ENCODE data around the gene ECD. TPM values are rescaled to one million over a fixed set of nuclear protein-coding genes. Genes with fewer than 3 reads are reported as not detected.

Gene ECD
- total and polyA plus RNA-seq, 10 of the 15 experiments (the other 5 are each of a cell fraction or from before 2014, with no cell fraction given) = 27.3 to 61.6 (median 44.0) TPM

DNA sequence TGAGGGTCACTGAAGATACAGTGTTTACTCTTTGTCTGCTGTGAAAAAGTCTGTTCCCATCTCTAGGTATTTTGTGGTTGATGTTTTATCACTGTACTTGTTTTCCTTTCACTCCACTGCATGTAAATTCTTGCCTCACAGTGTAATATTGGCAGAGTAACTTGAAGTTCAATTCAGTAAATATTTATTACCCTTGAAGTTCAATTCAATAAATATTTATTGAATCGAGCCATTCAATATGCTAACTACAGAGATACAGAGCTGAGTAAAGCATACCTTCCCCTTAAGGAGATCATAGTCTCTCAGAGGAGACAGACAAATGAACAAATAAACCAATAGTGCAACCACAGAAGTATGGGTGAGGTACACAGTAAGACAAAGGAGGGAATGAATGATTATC, 48.4 kb downstream of the ECD start:
- ChIA-PET SMC1A (ENCODE audit: uncharacterized antibody, unreplicated experiment) (interaction anchor here (1.4 kb wide), 1 partner anchor 9 kb away, joined by 3 read pairs; the partner anchor contains the start of gene NUDT13), CTCF (interaction anchor here (0.9 to 2.0 kb wide), 3 partner anchors 9 to 40 kb away, joined by 3 to 14 read pairs (median 3); partner anchors contain the start of genes NUDT13 and P4HA1), RAD21 (ENCODE audit: unreplicated experiment) (interaction anchor here (0.6 to 1.4 kb wide), 2 partner anchors 24 to 25 kb away, joined by 3 read pairs; no protein-coding TSS in a partner anchor), POLR2A (interaction anchor here (0.6 to 4.5 kb wide), 4 partner anchors 9 to 281 kb away, joined by 3 to 37 read pairs (median 4); partner anchors contain the start of genes NUDT13 and P4HA1)
- H3K4me2 ChIP-seq (ENCODE audit: control insufficient read depth, insufficient read depth) = no peak overlapping the region
- no peak for DNase-seq (ENCODE audit: low read depth, low spot score)
- peaks cover 20% of the 10 kb centered on the region for H3K4me1 ChIP-seq (ENCODE audit: control insufficient read depth, insufficient read depth, low read length)
- WGBS (ENCODE audit: insufficient coverage, insufficient replicate concordance, low lambda C conversion rate, missing lambda C conversion rate) = 100% methylated on average over 1 of the region's 1 CpG
- peak overlapping the region; percentile 43 for H3K27ac ChIP-seq (ENCODE audit: control insufficient read depth, insufficient read depth)
- ATAC-seq = no peak
- TF ChIP-seq NR2C1 (IDR thresholded peaks at IDR 0.05) = no peak
- TF ChIP-seq ZNF24 (IDR thresholded peaks at IDR 0.05) = peak; percentile 27; the same call in 1 of the 2 replicates
- no peaks in the 10 kb centered on the region for H3K27me3 ChIP-seq (replicated peaks in 1 of 2; ENCODE audit: control insufficient read depth in 2 of 2, insufficient read depth in 2 of 2, low read length in 1 of 2)
- H2AFZ ChIP-seq (ENCODE audit: control insufficient read depth, low read depth, low read length) = no peak overlapping the region
- no peak for FAIRE-seq
- no peak overlapping the region for H3K9ac ChIP-seq (ENCODE audit: control insufficient read depth, insufficient read depth, low read length)
- H3K36me3 ChIP-seq (ENCODE audit: control insufficient read depth in 2 of 2, insufficient read depth in 2 of 2, low read length in 1 of 2) = peaks cover 0 to 8% of the 10 kb centered on the region in 2 experiments; a peak in 1 of 4 replicates
- no peaks in the 10 kb centered on the region for H3K79me2 ChIP-seq (ENCODE audit: control insufficient read depth, insufficient read depth, low read length)
- H3K9me3 ChIP-seq (replicated peaks; ENCODE audit: control insufficient read depth, insufficient read depth, low read length) = no peaks in the 10 kb centered on the region
- intact Hi-C loops (cut with micrococcal nuclease; ENCODE audit: unreplicated experiment) = no loop called here
- no peaks in the 10 kb centered on the region for H4K20me1 ChIP-seq (ENCODE audit: control insufficient read depth, insufficient read depth)
- no TSS peak for BruUV-seq (replicated peaks)
- in situ Hi-C loops (cut with MboI) = no loop called here
- no peak overlapping the region for H3K4me3 ChIP-seq

DNA sequence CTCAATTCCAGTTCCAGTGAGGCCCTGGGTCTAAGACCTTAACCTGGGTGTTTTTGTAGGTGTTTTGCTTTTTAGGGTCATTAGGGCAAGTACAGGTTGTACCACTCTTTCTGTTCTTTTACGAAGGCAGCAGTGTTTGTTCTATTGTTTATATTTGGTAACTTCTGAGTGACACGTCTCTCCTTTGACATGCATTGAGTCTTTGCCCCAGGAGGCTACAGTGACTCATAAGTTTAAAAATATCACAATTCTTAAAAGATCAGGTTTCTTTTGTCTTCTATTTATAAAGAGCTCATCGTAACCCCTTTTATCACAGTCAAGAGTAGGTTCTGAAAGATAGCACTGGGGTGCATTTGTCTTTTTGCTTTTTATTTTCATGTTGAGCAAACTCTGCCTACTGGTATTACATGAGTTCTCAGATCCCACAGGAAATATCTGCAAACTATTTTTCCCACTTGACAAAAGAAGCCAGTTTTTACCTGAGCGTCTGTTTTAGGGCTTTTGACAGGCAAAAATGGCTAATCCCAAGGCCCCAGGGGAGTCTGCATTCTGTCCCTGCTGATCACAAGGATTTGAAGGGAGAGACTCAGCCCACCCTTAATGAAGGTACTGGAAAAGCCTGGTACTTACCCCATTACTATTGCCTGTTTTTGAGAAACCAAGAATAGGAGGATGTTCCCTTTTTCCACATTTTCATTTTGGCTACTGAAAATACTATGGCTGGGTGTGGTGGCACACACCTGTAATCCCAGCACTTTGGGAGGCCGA, 49.6 kb downstream of the ECD start:
- H3K79me2 ChIP-seq (ENCODE audit: control insufficient read depth, insufficient read depth, low read length) = no peaks in the 10 kb centered on the region
- intact Hi-C loops (cut with micrococcal nuclease; ENCODE audit: unreplicated experiment) (no loop called here), in situ Hi-C loops (cut with MboI) (no loop called here)
- ATAC-seq (peak; percentile 89), DNase-seq (ENCODE audit: low read depth, low spot score) (peak; percentile 83), FAIRE-seq (peak; percentile 18)
- POLR2A ChIA-PET = interaction anchor here (0.5 to 4.5 kb wide), 9 partner anchors 18 to 601 kb away, joined by 3 to 37 read pairs (median 3); partner anchors contain the start of gene P4HA1
- BruUV-seq (replicated peaks) = TSS peak; percentile 32
- peak overlapping the region; percentile 48; the same call in 1 of the 2 replicates for H2AFZ ChIP-seq (ENCODE audit: control insufficient read depth, low read depth, low read length)
- H3K27ac ChIP-seq (ENCODE audit: control insufficient read depth, insufficient read depth) = peak overlapping the region; percentile 96
- CTCF ChIA-PET = interaction anchor here (1.0 to 2.0 kb wide), 5 partner anchors 8 to 41 kb away, joined by 3 to 14 read pairs (median 3); partner anchors contain the start of genes NUDT13 and P4HA1
- 9% methylated on average over 5 of the region's 5 CpGs for WGBS (ENCODE audit: insufficient coverage, insufficient replicate concordance, low lambda C conversion rate, missing lambda C conversion rate)
- RAD21 ChIA-PET (ENCODE audit: unreplicated experiment) = interaction anchor here (0.8 to 1.7 kb wide), 5 partner anchors 15 to 41 kb away, joined by 3 to 33 read pairs (median 3); partner anchors contain the start of gene P4HA1
- H3K4me2 ChIP-seq (ENCODE audit: control insufficient read depth, insufficient read depth) = peak overlapping the region; percentile 89
- no peaks in the 10 kb centered on the region for H3K27me3 ChIP-seq (replicated peaks in 1 of 2; ENCODE audit: control insufficient read depth in 2 of 2, insufficient read depth in 2 of 2, low read length in 1 of 2)
- H3K9ac ChIP-seq (ENCODE audit: control insufficient read depth, insufficient read depth, low read length) = peak overlapping the region; percentile 66
- peaks cover 20% of the 10 kb centered on the region for H3K4me1 ChIP-seq (ENCODE audit: control insufficient read depth, insufficient read depth, low read length)
- H3K9me3 ChIP-seq (replicated peaks; ENCODE audit: control insufficient read depth, insufficient read depth, low read length) = no peaks in the 10 kb centered on the region
- SMC1A ChIA-PET (ENCODE audit: uncharacterized antibody, unreplicated experiment) = interaction anchor here (0.9 to 1.6 kb wide), 8 partner anchors 21 to 99 kb away, joined by 3 to 7 read pairs (median 4); partner anchors contain the start of genes FAM149B1 and P4HA1
- no peaks in the 10 kb centered on the region for H4K20me1 ChIP-seq (ENCODE audit: control insufficient read depth, insufficient read depth)
- 0 out of 2 replicates have a peak overlapping the region, but pooled peaks have one; percentile 2 for H3K4me3 ChIP-seq
- peaks cover 0 to 5% of the 10 kb centered on the region in 2 experiments; a peak in 1 of 4 replicates for H3K36me3 ChIP-seq (ENCODE audit: control insufficient read depth in 2 of 2, insufficient read depth in 2 of 2, low read length in 1 of 2)
- TF ChIP-seq, protein P1, sequence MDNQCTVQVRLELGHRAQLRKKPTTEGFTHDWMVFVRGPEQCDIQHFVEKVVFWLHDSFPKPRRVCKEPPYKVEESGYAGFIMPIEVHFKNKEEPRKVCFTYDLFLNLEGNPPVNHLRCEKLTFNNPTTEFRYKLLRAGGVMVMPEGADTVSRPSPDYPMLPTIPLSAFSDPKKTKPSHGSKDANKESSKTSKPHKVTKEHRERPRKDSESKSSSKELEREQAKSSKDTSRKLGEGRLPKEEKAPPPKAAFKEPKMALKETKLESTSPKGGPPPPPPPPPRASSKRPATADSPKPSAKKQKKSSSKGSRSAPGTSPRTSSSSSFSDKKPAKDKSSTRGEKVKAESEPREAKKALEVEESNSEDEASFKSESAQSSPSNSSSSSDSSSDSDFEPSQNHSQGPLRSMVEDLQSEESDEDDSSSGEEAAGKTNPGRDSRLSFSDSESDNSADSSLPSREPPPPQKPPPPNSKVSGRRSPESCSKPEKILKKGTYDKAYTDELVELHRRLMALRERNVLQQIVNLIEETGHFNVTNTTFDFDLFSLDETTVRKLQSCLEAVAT (IDR thresholded peaks at IDR 0.05) = 0 out of 2 replicates have a peak, but pooled peaks have one; percentile 28
- TF ChIP-seq ZBED1 (IDR thresholded peaks at IDR 0.05; ENCODE audit: borderline replicate concordance) (0 out of 2 replicates have a peak, but pooled peaks have one; percentile 66), PML (IDR thresholded peaks at IDR 0.05; ENCODE audit: low read length) (0 out of 2 replicates have a peak, but pooled peaks have one; percentile 41), MYC (IDR thresholded peaks at IDR 0.05; ENCODE audit: insufficient read depth, insufficient read length, insufficient replicate concordance, low read length, severe bottlenecking) (no peak), NR2F1 (conservative IDR thresholded peaks at IDR 0.05) (peak; percentile 93)
- TF ChIP-seq, protein P2, sequence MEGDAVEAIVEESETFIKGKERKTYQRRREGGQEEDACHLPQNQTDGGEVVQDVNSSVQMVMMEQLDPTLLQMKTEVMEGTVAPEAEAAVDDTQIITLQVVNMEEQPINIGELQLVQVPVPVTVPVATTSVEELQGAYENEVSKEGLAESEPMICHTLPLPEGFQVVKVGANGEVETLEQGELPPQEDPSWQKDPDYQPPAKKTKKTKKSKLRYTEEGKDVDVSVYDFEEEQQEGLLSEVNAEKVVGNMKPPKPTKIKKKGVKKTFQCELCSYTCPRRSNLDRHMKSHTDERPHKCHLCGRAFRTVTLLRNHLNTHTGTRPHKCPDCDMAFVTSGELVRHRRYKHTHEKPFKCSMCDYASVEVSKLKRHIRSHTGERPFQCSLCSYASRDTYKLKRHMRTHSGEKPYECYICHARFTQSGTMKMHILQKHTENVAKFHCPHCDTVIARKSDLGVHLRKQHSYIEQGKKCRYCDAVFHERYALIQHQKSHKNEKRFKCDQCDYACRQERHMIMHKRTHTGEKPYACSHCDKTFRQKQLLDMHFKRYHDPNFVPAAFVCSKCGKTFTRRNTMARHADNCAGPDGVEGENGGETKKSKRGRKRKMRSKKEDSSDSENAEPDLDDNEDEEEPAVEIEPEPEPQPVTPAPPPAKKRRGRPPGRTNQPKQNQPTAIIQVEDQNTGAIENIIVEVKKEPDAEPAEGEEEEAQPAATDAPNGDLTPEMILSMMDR (IDR thresholded peaks at IDR 0.05 in 2 of 3, conservative IDR thresholded peaks at IDR 0.05 in 1 of 3; ENCODE audit: control insufficient read depth in 2 of 3, extremely low read depth in 1 of 3, insufficient read depth in 1 of 3, low read depth in 3 of 3, low read length in 3 of 3) = no peak
- TF ChIP-seq, protein P3, sequence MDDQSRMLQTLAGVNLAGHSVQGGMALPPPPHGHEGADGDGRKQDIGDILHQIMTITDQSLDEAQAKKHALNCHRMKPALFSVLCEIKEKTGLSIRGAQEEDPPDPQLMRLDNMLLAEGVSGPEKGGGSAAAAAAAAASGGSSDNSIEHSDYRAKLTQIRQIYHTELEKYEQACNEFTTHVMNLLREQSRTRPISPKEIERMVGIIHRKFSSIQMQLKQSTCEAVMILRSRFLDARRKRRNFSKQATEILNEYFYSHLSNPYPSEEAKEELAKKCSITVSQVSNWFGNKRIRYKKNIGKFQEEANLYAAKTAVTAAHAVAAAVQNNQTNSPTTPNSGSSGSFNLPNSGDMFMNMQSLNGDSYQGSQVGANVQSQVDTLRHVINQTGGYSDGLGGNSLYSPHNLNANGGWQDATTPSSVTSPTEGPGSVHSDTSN (IDR thresholded peaks at IDR 0.05; ENCODE audit: insufficient replicate concordance, low read depth, low read length) = peak; percentile 85
